B cell (primary cell): ENCODE measurements around the gene FRMD3. TPM values are rescaled to one million over a fixed set of nuclear protein-coding genes. Genes with fewer than 3 reads are reported as not detected.

Experiments
- ATAC-seq: fragments of 200-7000 bp; cut with Tn5 transposase; one replicate; pipeline ENCODE4 v1.10.0; 2021; ENCODE audit warnings: low read depth, mild to moderate bottlenecking, moderate number of reproducible peaks, moderate library complexity
- CTCF ChIA-PET: fragments of 350-600 bp; sonication (Branson Sonifier 250); formaldehyde crosslinking; loops from one replicate; lab custom pipeline; 2021; ENCODE audit warnings: antibody characterized with exemption, inconsistent platforms; lab: Charles Lee
- POLR2A ChIA-PET: fragments of 350-600 bp; sonication (Branson Sonifier 250); formaldehyde crosslinking; loops from one replicate; lab custom pipeline; 2021; ENCODE audit warnings: antibody characterized with exemption; lab: Charles Lee
- DNase-seq: peaks from one replicate; pipeline ENCODE4 v3.0.0; 2013
- H2AFZ ChIP-seq: 2 replicates; pipeline ENCODE4 v1.6.1; 2012; ENCODE audit warnings: mild to moderate bottlenecking, low read depth, low read length; ENCODE audit not compliant: insufficient read depth, poor library complexity, severe bottlenecking
- H3K27ac ChIP-seq, 2 donors: 1 replicate in 1 of 2; 2 replicates in 1 of 2; pipeline ENCODE4 v1.5.1; 2012 to 2013; ENCODE audit warnings: low read length in 2 of 2, mild to moderate bottlenecking in 2 of 2, moderate library complexity in 1 of 2
- H3K27me3 ChIP-seq, 4 experiments: fragments of 200-600 bp in 1 of 4; sonication (generic) in 1 of 4; replicated peaks in 1 of 4; 1 replicate in 2 of 4; 2 replicates in 2 of 4; pipeline versions ENCODE4 v1.6.1 to v1.7.0; 2013 to 2016; ENCODE audit warnings: low read length in 3 of 4, mild to moderate bottlenecking in 2 of 4, mixed read lengths in 1 of 4, moderate library complexity in 1 of 4; ENCODE audit not compliant: insufficient read depth in 4 of 4, control insufficient read depth in 3 of 4; ENCODE audit errors: control extremely low read depth in 1 of 4
- H3K36me3 ChIP-seq, 2 experiments: replicated peaks in 1 of 2; 1 replicate in 1 of 2; 2 replicates in 1 of 2; pipeline versions ENCODE4 v1.6.1 to v1.7.1; 2013; ENCODE audit warnings: low read length in 1 of 2; ENCODE audit not compliant: insufficient read depth in 2 of 2, control insufficient read depth in 1 of 2; ENCODE audit errors: control extremely low read depth in 1 of 2, extremely low read depth in 1 of 2
- H3K4me1 ChIP-seq, 2 donors: fragments of 200-600 bp in 1 of 2; sonication (generic) in 1 of 2; 1 replicate in 1 of 2; 2 replicates in 1 of 2; pipeline versions ENCODE4 v1.5.1 to v1.6.1; 2013 to 2017; ENCODE audit warnings: low read length in 2 of 2; ENCODE audit not compliant: control insufficient read depth in 2 of 2, insufficient read depth in 2 of 2
- H3K4me2 ChIP-seq: replicated peaks from 2 replicates; pipeline ENCODE3; 2012; ENCODE audit warnings: mild to moderate bottlenecking, low read depth, low read length; ENCODE audit not compliant: poor library complexity, severe bottlenecking
- H3K4me3 ChIP-seq, 5 experiments: fragments of 200-600 bp in 1 of 5; sonication (generic) in 1 of 5; 1 replicate in 3 of 5; 2 replicates in 2 of 5; pipeline versions ENCODE4 v1.5.1 to v1.7.0; 2011 to 2016; ENCODE audit warnings: low read length in 4 of 5, mild to moderate bottlenecking in 4 of 5, low read depth in 2 of 5, control low read depth in 1 of 5, moderate library complexity in 1 of 5; ENCODE audit not compliant: insufficient read depth in 1 of 5; ENCODE audit errors: control extremely low read depth in 1 of 5, extremely low read depth in 1 of 5
- H3K79me2 ChIP-seq: fragments of 200-600 bp; sonication (generic); one replicate; pipeline ENCODE4 v1.6.0; 2016; ENCODE audit warnings: low read length; ENCODE audit not compliant: control insufficient read depth, insufficient read depth
- H3K9ac ChIP-seq: fragments of 200-600 bp; sonication (generic); 2 replicates; pipeline ENCODE4 v1.6.1; 2017; ENCODE audit warnings: mild to moderate bottlenecking, low read length, moderate library complexity
- H3K9me3 ChIP-seq, 3 donors: one replicate each; pipeline versions ENCODE4 v1.6.1 to v1.7.1; 2013; ENCODE audit warnings: low read length in 2 of 3; ENCODE audit not compliant: control insufficient read depth in 2 of 3, insufficient read depth in 1 of 3; ENCODE audit errors: control extremely low read depth in 1 of 3
- H4K20me1 ChIP-seq: 2 replicates; pipeline ENCODE4 v1.6.0; 2012; ENCODE audit warnings: mild to moderate bottlenecking, low read length; ENCODE audit not compliant: insufficient read depth, control insufficient read depth, poor library complexity, severe bottlenecking
- H3K27ac Mint-ChIP-seq: one replicate; pipeline ENCODE4 v1.8.0; 2021; ENCODE audit warnings: mixed read lengths
- H3K27me3 Mint-ChIP-seq: one replicate; pipeline ENCODE4 v1.8.0; 2021; ENCODE audit warnings: mixed read lengths
- H3K4me1 Mint-ChIP-seq: one replicate; pipeline ENCODE4 v1.8.0; 2021; ENCODE audit warnings: mixed read lengths
- H3K4me3 Mint-ChIP-seq: one replicate; pipeline ENCODE4 v1.8.0; 2021; ENCODE audit warnings: mixed read lengths
- H3K9me3 Mint-ChIP-seq: one replicate; pipeline ENCODE4 v1.8.0; 2022; ENCODE audit warnings: mixed read lengths; ENCODE audit not compliant: insufficient read depth
- EZH2 ChIP-seq: IDR thresholded peaks from 2 replicates; pipeline ENCODE4 v1.6.1; 2012; ENCODE audit warnings: borderline replicate concordance, low read depth, mild to moderate bottlenecking, moderate library complexity, low read length; ENCODE audit not compliant: insufficient read depth, poor library complexity, severe bottlenecking
- WGBS: methylation state at CpG from one replicate; pipeline ENCODE4 v1.1.5; 2013; ENCODE audit warnings: missing lambda C conversion rate; ENCODE audit not compliant: insufficient coverage; 5-methylcytosine and 5-hydroxymethylcytosine counted together
- intact Hi-C: fragments of 100-400 bp; cut with micrococcal nuclease; formaldehyde crosslinking; loops from one replicate; pipeline ENCODE4 v1.10.0; 2022
- polyA plus RNA-seq: library from polyadenylated mRNA; depleted of rRNA; stranded (reverse); fragments of >200 nt; gene quantifications from 2 replicates; pipeline ENCODE4 v1.2.3, GENCODE V29; 2012
- total RNA-seq, 2 donors: library from RNA; stranded (reverse); fragments of 120-200 nt in 1 of 2; gene quantifications; 1 replicate in 1 of 2; 2 replicates in 1 of 2; pipeline versions ENCODE4 v1.2.3 to v1.2.4, GENCODE V29; 2013 to 2022
- TF ChIP-seq, protein P1 (sequence below): fragments of 200-600 bp; IDR thresholded peaks from one replicate; pipeline ENCODE4 v1.8.0; 2022; ENCODE audit warnings: antibody characterized with exemption, mild to moderate bottlenecking

The FRMD3 gene
- total and polyA plus RNA-seq, 2 donors (not counting 1 experiment from before 2014, with no cell fraction given) = 0.37 to 0.49 TPM

- ATAC-seq (no peak), DNase-seq (no peak)
- no peaks in the 10 kb centered on the region for H3K4me1 Mint-ChIP-seq
- H3K9ac ChIP-seq = no peak overlapping the region
- TF ChIP-seq, protein P1, sequence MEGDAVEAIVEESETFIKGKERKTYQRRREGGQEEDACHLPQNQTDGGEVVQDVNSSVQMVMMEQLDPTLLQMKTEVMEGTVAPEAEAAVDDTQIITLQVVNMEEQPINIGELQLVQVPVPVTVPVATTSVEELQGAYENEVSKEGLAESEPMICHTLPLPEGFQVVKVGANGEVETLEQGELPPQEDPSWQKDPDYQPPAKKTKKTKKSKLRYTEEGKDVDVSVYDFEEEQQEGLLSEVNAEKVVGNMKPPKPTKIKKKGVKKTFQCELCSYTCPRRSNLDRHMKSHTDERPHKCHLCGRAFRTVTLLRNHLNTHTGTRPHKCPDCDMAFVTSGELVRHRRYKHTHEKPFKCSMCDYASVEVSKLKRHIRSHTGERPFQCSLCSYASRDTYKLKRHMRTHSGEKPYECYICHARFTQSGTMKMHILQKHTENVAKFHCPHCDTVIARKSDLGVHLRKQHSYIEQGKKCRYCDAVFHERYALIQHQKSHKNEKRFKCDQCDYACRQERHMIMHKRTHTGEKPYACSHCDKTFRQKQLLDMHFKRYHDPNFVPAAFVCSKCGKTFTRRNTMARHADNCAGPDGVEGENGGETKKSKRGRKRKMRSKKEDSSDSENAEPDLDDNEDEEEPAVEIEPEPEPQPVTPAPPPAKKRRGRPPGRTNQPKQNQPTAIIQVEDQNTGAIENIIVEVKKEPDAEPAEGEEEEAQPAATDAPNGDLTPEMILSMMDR = no peak
- no peak for TF ChIP-seq EZH2
- no peaks in the 10 kb centered on the region for H3K9me3 ChIP-seq
- POLR2A ChIA-PET = no interaction called here
- H3K27me3 Mint-ChIP-seq = no peaks in the 10 kb centered on the region
- no peak overlapping the region for H3K4me2 ChIP-seq
- CTCF ChIA-PET = no interaction called here
- H3K4me3 Mint-ChIP-seq = no peak overlapping the region
- H4K20me1 ChIP-seq = no peaks in the 10 kb centered on the region
- H3K27me3 ChIP-seq = no peaks in the 10 kb centered on the region
- intact Hi-C loops = no loop called here
- H3K4me1 ChIP-seq = no peaks in the 10 kb centered on the region
- H3K9me3 Mint-ChIP-seq = no peaks in the 10 kb centered on the region
- H3K36me3 ChIP-seq = no peaks in the 10 kb centered on the region
- no peak overlapping the region for H3K27ac Mint-ChIP-seq
- no peak overlapping the region for H2AFZ ChIP-seq
- H3K27ac ChIP-seq = no peak overlapping the region
- no peak overlapping the region for H3K4me3 ChIP-seq
- WGBS = 100% methylated on average over 1 of the region's 4 CpGs
- no peaks in the 10 kb centered on the region for H3K79me2 ChIP-seq
These were observed 30.1 kb downstream of the FRMD3 start for GRCh38 chr9:83508067-83508466.

GRCh38 chr9:83505282-83505681 lies 32.9 kb downstream of the FRMD3 start:
- 71% methylated on average over 2 of the region's 4 CpGs for WGBS
- no peaks in the 10 kb centered on the region for H3K27me3 Mint-ChIP-seq

More at GRCh38 chr9:83505282-83505681, 32.9 kb downstream of the FRMD3 start:
- H3K4me3 ChIP-seq = no peak overlapping the region
- intact Hi-C loops = no loop called here
- TF ChIP-seq, protein P1 = no peak
- TF ChIP-seq EZH2 = no peak
- H3K4me2 ChIP-seq = no peak overlapping the region
- ChIA-PET CTCF (no interaction called here), POLR2A (no interaction called here)
- no peak overlapping the region for H3K27ac Mint-ChIP-seq
- no peak for DNase-seq
- no peaks in the 10 kb centered on the region for H3K79me2 ChIP-seq
- H3K9ac ChIP-seq = no peak overlapping the region
- no peaks in the 10 kb centered on the region for H3K4me1 ChIP-seq
- H3K27ac ChIP-seq = no peak overlapping the region
- no peaks in the 10 kb centered on the region for H3K27me3 ChIP-seq
- H3K4me1 Mint-ChIP-seq = no peaks in the 10 kb centered on the region
- no peak overlapping the region for H3K4me3 Mint-ChIP-seq
- H3K9me3 ChIP-seq = no peaks in the 10 kb centered on the region
- H2AFZ ChIP-seq = no peak overlapping the region
- H3K9me3 Mint-ChIP-seq = no peaks in the 10 kb centered on the region
- H3K36me3 ChIP-seq = no peaks in the 10 kb centered on the region
- no peaks in the 10 kb centered on the region for H4K20me1 ChIP-seq
- no peak for ATAC-seq
